Measurements from ENCODE around the gene SELENOO.

The SELENOO gene

DNA sequence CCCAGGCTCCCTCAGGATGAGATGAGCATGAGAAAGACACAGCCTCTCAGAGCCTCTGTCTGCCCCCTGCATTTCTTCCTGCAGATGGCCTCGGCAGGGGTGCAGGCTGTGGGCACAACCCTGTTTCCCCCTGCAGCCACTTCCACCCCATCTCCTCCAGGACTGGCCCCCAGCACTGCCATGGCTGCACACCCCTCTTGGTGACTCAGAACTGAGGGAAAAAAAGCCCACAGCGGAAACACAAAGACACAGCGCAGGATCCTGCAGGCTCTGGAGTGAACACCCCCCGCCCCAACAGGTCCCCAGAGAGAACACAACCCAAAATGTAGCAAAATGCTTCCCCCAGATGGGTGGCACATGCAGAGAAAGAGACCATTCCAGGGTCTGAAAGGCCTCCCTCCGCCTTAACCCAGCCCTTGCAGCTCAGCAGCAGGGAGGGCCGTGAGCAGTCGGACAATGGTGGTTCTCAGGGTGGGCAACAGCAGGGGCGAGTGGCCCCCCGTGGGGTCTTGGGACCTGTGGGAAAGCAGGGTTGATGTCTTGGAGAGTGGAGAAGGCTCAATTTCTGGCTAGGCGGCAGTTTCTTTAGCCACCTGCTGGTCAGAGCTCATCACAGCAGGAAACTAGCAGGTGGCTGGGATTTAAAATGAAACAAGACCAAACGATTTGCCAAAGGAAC is 36.1 kb downstream of the SELENOO start:
- no peak for DNase-seq (ENCODE audit: low read depth in 2 of 2)

DNA sequence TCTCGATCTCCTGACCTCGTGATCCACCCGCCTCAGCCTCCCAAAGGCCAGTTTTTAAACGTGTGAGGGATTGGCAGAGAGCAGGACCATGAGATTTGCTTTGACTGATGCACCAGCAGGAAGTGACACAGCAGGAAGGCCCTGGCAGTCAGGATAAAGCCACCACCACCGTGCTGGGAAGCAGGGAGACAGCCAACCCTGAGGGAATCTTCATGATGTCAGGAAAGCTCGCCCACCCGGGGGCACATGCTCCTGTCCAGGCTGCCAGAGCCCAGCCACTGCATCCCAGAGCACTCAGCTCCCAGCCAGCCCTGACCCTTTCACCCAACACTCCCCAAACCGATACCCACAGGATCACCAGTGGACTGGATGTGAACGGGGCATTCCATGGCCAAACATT is 37.9 kb downstream of the SELENOO start:
- no peak for DNase-seq (ENCODE audit: low read depth in 2 of 2)

DNA sequence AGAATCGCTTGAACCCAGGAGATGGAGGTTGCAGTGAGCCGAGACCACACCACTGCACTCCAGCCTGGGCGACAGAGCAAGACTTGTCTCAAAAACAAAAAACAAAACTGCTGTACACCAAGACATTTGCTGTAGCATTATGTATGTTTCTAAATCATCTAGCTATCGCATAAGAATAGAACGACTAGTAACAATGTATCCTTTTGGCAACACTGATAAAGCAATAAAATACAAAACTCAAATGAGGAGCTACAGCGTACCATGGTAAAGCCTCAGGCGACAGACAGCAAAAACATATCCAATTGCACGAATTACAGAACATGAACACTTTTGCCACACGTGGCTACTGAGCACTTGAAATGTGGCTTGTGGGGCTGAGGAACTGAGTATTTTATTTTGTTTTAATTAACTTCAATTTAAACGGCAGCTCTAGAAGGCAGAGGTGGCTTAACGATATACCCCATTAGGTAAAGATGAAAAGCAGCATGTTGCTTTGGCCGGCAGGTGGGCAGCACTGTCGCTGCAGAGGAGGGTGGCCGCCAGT is 41.7 kb downstream of the SELENOO start:
- no peak for DNase-seq (ENCODE audit: low read depth in 2 of 2)

DNA sequence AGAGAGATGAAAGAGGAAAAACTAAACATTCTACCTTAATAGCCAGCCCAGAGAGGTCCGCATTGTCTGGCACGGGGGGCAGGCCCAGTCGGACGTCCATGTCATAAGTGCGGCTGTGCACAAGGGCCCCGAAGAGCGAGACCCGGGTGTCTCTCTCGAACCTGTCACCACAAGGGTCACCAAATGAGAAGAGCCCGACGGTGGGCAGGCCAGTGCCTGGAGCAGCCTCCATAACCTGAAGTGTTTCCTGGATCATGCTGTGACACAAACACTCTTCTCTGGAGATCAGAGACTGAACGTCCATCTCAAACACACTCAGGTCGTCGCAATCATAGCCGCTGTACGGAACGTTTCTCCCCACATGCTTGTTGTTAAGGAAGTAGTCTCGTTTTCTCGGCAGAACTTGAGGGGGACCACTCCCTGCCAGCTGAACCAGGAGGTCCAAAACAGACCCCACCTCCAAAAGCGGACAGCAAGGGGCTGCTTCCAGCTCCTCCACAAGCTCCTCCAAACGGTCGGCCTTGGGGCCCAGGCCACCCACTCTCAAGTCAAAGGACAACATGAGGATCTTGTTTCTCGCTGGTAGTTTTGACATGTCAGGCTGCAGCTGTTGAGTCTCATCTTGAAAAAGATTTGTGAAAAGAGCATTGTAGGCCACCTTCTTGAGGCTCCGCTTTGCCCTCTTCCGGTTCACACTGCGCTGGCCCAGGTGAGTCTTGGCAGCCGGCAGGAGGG is 43.0 kb downstream of the SELENOO start:
- DNase-seq (ENCODE audit: low read depth in 2 of 2) = no peak

DNA sequence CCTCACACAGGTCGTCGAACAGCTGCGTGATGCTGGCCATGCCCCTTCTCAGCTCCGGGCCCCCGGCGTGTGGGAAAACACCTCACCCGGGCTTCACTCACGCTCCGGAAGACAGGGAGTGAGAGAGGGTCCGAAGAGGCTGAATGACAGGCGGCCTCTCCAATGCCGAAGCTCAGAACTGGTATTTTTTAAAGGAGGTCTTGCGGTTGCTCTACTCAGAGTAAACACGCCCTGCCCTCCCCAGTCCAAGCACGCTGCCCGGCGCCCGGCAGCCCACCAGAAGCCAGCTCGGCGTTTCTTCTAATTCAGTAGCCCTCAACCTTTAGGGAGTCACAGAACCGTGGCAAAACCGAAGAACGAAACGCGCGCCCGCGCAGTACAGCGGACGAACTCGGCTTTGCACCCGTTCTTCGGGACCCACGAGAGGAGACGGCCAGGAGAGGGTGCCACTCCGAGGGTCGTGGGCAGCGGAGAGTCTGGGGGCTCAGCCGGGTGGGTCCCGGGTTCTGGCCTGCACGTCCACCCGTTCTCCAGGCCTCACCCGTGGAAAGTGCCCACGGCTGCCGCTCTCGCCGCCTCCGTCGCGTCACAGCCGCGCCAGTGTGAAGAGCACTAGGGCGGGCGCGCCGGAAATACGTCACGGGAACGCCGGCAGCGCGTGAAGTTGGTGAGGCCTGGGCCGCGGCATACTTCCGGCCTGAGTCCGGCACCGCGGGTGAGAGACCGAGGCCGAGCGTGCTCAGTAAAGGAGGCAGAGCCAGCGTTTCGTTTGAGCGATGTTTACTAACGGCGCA is 43.8 kb downstream of the SELENOO start, which contains the start of gene TUBGCP6:
Gene TUBGCP6, minus strand, starts transcription at position 604 of the 794 bp plus-strand sequence. Its CDS starts 564 bp downstream, at position 40.
- peak; percentile 84 to 88 for DNase-seq (ENCODE audit: low read depth in 2 of 2)

DNA sequence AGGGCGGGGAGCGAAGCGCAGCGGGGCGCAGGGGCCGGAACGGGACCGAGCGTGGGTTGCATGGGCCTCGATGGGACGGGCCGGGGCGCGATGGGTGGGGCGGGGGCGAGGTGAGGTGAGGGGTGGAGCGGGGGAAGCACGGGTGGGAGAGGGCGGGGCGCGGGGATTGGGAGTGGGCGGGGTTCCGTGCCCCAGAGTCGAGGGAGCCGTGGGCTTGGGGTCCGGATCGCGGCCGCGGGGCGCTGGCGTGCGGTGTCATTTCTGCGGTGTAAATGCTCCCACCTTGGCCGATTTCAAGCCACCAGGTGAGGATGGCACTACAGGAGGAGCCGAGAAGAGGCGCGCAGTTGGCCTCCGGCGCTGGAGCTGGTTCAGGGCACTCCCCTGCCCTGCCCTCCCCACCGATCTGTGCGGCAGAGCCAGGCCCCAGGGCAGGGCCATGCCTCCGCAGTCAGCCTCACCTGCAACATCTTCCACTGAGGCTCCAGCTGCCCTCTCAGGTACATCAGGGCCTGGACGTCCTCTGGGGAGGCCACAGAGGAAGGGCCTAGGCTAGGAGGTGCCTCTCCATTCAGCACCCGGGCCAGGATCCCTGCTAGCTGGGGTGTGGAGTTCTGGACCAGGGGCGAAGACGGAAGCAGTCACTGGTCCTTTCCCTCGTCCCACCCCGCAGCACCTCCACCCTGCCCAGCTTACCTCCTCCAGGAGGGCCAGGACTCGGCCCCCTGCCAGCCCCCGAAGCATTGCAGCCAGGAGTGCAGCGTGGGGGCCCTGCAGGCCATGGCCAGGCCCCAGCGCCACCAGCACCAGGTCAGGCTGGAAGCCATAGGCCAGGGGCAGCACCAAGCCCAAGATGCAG is 44.6 kb downstream of the SELENOO start:
- no peak for DNase-seq (ENCODE audit: low read depth in 2 of 2)

DNA sequence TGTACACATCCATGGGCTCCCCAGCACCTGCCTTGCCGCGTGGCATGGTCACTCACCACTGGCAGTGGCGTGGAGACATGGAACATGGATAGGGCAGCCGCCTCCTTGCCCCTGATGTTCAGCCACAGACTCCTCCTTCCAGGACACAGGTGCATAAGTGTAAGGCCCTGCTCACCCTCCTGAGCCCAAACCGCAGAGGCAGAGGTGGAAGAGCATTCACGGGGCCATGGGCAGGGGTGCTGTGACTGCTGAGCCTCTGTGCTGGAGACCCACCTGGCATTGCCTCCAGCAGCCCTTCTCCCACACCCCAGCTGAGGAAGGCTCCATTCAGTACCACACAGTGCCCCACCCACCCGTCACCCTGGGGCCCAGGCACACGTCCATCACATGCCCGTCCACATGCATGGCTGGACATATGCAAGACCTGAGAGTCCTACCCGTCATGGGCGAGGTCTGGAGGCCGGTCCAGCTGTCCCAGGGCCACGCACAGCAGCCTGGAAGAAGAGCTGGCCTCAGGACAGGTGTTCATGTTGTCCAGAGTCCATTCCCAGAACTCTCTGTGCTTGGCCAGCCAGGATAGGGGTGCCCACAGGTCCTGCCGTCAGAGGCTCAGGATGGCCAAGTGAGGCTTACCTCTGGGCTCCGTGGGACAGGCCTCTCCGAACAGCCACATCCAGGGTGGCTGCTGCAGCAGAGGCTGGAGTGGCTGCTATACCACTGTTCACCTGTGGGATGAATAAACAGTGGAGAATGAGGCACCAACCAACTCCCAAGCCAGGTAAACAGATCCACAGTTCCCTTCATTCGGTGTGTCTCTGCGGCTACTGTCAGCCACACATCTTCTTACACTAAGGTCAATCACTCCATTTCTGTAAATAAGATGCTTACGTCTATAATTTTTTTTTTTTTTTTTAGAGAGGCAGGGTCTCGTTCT is 45.7 kb downstream of the SELENOO start:
- no peak for DNase-seq (ENCODE audit: low read depth in 2 of 2)

DNA sequence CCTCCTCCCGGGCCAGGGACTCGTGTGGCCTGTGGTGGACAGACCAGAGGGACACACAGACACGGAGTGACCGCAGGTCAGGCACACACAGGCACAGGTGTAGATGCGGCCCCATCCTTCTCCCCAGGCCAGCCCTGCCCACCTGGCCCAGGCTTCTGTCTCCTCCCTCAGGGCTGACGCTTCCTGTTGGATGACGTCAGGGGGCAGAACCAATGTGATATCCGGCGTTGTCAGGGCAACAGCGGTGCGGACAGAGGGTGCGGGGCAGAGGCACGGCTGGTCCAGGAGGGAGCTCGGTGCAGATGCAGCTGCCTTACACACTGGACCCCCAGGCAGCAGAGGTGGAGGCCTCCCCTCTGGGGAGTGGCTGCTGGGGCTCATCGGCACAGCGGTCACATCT is 46.9 kb downstream of the SELENOO start:
- DNase-seq (ENCODE audit: low read depth in 2 of 2) = no peak

DNA sequence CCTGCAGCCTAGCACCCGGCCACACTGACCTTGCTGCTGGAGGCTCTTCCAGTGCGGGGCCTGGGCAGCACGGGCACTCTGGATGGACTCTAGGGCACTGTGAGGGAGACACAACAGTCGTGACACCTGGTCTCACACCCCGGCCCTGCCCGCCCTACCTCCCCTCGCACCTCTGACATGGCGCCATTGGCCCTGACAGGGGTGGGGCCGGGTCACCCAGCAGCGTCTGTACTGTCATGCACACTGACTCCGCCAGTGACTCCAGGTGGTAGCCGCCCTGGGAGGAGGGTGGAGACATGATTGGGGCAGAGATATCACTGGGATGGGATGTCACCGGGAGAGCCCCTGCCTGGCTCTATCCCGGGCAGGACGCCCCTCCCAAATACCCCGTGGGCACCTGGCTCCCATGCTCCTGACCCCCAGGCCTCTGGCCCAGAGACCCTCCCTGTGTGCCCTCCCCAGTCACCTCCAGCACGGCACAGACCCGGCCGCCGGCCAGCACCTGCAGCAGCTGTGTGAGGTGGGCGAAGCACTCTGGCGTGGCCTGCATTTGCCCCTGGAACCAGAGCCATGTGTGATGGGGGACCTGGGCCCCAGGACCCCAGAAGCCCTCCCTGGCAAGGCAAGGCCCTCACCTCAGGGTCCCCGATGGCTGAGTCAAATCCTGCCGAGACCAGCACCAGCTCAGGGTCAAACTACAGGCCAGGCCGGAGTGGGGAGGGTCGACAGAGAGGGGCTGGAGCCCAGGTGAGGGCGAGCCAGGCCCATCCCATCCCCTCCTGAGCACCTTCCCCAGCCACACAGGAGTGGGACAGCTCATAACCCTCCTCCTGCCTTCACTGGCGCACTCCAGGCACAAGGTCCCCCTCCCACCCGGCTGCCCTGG is 47.6 kb downstream of the SELENOO start:
- DNase-seq (ENCODE audit: low read depth in 2 of 2) = no peak

DNA sequence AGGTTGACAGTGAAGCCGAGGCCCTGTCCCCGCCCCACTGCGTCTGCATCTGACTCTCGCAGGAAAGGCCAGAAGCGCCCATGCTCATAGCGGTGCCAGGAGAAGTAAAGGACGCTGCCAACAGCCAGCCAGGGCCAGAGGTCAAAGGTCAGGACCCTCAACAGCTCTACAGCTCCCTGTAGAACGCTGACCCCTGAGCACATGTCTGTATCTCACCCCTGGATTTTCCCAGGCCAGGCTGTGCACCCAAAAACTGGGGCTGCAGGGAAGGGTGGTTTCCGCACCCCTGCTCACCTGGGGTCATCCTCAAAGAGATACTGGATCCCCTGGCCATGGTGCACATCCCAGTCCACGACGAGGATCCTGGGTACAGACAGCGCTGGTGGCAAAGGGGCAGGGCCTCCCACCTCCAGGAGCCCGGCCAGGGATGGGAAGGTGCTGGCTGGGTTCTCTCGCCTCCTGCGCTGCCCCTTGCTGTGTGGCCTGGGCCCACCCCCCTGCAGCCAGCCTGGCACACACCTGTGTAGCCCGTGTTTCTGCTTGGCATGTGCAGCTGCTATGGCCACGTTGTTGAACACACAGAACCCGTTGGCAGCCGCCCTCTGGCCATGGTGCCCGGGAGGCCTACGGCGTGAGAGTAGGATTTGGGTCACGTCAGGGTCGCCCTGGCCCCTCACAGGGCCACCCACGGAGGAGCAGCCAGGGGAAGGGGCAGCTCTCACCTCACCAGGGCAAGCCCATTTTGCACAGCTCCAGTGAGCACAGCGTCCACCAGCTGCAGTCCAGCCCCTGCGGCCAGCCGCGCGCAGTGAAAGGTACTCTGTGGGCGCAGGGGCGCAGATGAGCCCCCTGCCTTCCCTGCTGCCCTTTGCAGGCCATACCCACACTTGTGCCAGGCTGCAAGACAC is 48.8 kb downstream of the SELENOO start:
- no peak for DNase-seq (ENCODE audit: low read depth in 2 of 2)

DNA sequence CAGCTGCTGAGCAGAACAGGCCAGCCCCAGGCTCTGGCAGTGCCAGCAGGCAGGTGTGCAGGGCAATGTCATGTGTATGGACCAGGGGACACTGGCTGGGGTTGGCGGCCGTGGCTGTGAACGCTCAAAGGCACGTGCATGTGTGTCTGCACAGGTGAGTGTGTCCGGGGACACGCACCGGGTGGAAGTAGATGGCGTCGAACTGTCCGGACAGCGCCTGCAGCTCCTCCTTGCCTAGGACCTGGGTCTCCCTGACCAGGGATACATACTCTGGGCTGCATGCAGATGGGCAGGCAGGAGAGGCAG is 49.4 kb downstream of the SELENOO start:
- no peak for DNase-seq (ENCODE audit: low read depth in 2 of 2)

DNA sequence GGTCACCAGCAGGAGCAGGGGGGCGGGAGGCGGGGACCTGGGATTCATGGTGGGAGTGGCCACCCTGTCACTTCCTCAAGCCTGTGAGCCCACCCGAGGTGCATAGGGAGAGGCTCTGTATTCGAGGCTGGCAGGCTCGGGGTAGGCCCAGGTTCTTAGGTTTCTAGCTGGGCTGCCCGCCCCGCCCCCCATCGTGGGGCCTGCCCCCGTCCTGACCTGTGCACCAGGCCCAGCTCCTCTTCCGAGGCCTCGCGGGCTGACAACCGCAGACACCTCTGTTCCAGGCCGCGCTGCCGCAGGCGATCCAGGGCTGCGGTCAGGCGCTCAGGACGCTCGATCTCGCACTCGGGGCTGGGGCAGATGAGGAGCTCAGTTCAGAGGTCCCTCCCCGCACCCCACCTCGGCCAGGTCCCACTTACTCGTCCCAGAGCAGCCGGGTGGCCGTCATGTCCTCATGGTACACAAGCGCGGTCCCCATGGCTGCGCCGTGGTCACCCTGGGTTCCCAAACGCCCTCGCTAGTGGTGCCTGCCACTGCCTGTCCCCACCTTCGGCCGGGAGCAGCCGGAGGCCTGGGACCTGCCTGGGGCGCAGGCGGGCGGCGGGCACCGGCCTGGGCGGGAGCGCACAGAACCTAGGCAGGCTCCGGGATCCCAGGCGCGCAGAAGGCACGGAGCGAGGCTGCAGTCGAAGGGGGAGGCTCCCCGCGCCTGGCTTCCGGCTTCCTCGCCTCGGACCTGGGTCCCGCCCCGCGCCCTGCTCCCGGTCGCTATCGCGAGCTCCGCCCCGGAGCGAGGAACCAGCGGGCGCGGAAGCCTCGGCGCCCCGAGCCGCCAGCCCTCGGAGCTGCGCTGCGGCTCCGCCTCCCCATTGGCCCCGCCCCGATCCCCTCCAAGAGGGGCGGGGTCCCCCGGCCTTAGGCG is 50.0 kb downstream of the SELENOO start, which contains the start of gene HDAC10:
Gene HDAC10, minus strand, starts transcription at position 711 of the 922 bp plus-strand sequence. Its CDS starts 233 bp downstream, at position 478.
- peak; percentile 42 to 60 for DNase-seq (ENCODE audit: low read depth in 2 of 2)

DNA sequence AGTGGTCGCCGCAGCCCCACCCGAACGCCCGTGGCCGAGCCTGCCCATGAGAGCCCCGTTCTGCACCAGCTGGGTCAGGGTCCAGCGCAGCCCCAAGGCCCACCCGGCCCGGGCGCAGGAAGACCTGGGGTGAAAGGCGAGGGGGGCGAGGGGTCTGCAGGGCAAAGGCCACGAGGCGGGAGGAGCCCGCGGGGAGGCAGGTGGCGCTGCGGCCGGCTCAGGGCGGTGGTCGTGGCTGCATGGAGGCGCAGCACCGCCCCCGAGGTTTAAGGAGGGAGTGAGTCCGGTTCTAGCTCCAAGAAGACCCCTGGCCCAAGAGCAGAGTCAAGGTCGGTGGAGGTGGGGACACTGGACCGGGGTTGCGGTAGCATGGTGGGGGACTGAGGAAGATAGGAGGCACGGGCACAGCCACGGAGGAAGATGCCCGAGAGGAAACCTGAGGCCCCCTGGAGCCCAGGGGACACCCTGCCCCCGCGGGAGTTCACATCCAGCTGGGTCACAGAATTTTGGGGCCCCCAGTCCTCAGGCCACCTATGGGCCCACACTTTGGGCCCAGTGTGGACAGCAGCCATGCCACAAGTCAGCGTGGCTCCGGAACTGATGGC is 50.8 kb downstream of the SELENOO start:
- DNase-seq (ENCODE audit: low read depth in 2 of 2) = no peak

DNA sequence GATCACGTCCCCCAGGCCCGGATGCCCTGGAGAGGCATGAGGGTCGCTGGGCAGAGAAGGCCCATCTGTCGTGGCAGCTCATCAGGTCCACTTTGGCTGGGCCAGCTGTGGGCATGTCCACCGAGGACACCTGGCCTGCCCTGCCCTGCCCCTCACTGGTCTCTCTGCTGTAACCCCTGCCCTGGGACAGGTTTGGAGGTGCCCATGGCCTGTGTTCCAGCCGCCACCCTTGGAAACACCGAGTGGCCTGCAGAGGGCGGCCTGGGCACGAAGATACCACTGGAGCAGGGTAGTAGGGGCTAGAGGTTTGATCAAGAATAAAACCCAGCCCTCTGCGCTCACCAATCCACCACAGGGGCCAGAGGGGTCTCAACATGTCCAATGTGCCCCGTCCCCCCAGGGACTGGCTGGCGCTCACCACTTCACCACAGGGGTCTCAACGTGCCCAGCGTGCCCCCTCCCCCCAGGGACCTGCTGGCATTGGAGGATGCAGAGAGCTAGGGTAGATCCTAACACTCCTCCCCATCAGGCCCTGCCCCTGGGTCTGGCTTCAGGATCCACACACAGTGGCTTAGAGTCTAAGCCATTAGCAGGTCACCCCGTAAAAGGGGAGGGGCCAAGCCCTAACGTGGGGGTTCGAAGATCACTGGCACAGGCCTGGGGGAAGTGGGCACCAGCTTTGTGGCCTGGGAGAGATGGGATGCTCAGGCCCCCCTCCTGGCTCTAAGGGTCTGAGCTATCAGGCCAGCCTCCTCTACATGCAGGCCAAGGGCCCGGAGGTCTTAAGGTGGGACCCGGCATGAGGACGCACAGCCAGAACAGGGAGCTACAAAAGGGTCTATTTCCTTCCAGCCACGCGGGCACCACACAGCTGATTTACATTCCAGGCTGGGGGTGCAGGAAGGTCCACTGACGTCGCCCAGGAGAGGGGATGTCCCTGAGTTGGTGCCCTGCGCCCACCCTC is 51.6 kb downstream of the SELENOO start:
- peak; percentile 45 to 54 for DNase-seq (ENCODE audit: low read depth in 2 of 2)
